ENCODE data around the gene GPR39.

GPR39 gene

DNA sequence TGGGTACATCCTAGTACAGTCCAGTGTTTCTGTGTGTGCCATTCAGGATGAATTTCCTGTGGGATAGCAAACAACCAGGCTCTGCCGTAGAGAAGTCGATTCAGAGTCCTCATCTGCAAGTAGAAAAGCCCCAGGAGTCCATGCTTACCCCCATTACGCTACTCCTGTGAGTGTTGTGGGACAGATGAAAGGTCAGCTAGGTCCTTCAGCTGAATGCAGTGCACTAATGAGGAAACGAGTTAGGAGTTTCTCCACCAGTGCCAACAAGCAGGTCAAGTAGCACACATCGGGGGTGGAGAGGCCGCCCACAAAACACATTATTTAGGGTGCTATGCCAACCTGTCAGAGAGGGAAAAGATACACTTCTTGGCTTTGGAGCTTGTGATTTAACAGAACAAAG lies 2.5 kb upstream of the GPR39 start:
- no peak for DNase-seq (ENCODE audit: low spot score)

DNA sequence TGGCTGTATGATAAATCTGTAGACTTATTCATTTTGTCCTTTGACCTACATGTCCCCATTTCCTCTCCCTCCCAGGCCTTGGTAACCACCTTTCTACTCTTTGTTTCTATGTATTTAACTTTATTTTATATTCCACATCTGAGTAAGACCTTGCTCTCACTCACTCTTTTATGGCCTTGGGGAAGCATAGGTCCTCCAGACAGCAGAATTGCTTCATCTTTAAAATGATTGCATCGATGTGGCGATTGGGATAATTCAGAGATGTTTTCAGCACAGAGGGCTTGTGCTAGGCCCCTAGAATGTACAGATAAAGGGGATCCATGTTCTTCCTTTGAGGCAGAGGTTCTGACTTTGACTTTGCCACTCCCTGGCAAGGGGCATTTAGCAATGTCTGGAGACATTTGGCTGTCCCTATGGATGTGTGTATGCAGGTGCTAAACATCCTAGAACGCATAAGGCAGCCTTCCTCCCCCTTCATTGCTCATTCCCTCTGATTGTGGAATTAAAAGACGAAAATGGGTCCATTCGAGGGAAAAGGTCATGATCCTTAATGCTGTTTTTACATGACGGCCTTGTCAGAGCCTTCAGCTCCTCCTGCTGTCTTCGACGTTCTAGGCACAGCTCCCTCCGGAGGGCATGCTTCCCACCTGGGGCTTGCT lies 1.2 kb upstream of the GPR39 start:
- no peak for DNase-seq (ENCODE audit: low spot score)

- DNase-seq (ENCODE audit: low spot score): peak; percentile 96
Observed at GRCh38 chr2:132415915-132416722, 486 bp upstream of the GPR39 start.

- no peak for DNase-seq (ENCODE audit: low spot score)
Observed at GRCh38 chr2:132417430-132418035, 928 bp downstream of the GPR39 start.

GRCh38 chr2:132419235-132419634 lies 2.6 kb downstream of the GPR39 start:
- DNase-seq (ENCODE audit: low spot score): no peak

DNA sequence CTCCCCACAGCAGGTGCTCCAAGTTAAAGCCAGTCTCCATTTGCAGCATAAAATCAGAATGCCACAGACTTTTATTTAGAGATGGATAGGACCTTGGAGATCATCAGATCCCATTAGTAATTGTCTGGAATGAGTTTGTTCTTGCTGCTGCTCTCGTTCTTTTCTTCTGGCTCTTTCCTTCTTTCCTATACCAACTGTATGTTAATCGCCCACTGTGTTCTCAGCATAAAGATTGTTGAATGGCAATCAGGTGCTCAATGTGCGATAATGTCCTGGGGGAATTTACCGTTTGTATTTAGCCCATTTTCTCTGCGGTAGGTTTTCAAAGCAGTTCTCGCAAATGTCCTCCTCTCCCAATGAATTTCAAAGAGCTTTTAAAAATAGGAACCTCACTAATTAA lies 3.3 kb downstream of the GPR39 start:
- no peak for DNase-seq (ENCODE audit: low spot score)

DNA sequence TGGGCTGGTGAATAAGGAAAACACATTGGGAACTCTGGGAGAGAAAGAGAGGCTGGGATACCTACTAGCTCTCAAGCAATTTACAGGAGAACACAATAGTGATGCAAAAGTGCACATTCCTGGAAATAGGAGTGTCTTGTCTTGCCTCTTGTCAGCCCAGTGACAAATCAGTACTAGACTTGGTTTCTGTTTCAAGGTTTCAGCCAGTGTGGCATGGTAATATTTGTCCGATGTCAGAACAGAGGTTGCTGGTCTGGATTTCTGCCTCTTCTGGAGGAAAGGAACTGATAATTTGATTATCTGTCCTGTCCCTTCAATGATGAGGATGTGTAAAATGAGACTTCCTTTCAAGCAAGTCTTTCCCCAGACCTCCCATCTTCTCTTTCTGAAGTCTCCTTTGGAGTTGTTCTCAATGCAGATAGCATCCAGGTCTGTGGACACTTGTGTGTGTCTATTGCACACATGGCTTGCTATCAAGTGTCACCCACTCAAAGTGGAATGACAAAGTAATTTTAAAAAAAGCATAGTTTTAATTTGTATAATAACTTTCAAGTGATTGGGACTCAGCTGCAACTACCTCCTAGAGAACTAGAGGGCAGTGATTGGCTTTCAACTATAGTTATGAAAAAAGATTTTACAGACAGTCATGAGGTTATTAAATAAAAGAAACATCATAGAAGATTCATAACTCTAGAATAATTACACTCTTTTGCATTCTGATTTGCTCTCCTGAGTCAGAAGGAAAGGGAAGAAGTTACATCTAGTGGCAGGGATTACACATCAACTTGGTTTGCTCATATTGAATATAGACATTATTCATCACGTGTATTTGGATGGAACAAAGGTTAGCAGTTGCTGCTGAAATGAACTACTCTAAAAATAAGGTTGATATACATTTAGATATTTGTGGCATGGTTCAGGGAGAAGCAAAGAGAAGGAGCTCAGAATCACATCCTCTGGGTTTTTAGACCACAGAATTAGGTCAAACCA lies 4.5 kb downstream of the GPR39 start:
- DNase-seq (ENCODE audit: low spot score): no peak

DNA sequence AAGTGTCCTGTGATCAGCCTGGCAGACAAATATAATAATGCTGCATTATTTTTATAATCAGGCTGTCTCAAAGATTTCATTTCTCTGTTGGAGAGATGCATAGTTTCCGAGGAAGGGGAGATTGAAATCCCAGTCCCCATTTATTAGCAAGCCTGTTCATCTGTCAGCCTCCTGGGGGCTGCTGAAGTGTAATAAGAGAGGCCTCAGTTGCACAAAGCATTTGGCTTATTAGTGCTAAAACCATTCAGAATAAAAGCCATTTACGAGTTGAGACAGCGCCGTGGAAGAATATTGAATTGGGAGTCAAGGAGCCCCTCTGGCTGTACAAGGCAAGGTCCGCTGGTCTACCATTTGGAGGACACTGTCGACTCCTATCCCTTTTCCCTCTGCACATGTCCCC lies 6.1 kb downstream of the GPR39 start:
- DNase-seq (ENCODE audit: low spot score): no peak

GRCh38 chr2:132424526-132425121 lies 8.0 kb downstream of the GPR39 start:
- DNase-seq (ENCODE audit: low spot score): peak; percentile 40

DNA sequence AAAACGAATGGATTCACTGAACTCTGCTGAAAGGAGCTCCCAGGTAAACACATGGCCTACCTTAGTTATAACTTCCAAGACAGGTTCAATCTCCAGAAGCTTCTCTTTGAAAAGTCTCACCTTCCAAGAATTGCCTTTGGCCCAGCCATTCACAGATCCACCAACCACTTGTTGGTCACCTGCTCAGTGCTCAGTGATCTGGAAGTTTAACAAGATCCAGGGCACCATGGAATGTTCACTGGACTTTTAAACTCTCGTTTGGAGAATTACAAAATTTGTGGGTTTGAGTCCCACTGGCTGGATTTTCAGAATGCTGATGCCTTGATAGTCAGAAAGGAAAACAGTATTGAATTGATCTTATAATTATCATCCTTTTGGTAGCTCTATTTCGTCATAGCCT lies 9.4 kb downstream of the GPR39 start:
- DNase-seq (ENCODE audit: low spot score): no peak

GRCh38 chr2:132426656-132427055 lies 10.1 kb downstream of the GPR39 start:
- DNase-seq (ENCODE audit: low spot score): no peak

DNA sequence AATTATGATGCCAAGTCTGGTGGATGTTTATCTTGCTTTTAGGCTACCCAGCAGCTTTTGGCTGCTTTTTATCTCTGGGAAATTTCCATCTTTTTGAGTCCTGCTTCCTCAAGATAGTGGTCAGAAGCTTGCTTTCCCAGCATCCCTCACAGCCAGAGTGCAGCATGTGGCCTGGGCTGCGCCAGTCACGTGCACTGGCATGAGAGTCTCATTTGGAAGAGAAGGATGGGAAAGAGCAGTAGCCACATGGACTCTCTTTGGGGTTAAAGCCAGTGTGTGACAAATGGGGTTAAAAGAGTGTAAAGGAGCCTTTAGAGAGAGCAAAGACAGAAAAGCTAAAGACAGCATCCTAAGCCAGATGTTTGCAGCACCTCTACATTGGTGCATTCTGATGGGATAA lies 12.7 kb downstream of the GPR39 start:
- no peak for DNase-seq (ENCODE audit: low spot score)

- DNase-seq (ENCODE audit: low spot score): no peak
Observed at GRCh38 chr2:132429941-132430573, 13.5 kb downstream of the GPR39 start.

DNA sequence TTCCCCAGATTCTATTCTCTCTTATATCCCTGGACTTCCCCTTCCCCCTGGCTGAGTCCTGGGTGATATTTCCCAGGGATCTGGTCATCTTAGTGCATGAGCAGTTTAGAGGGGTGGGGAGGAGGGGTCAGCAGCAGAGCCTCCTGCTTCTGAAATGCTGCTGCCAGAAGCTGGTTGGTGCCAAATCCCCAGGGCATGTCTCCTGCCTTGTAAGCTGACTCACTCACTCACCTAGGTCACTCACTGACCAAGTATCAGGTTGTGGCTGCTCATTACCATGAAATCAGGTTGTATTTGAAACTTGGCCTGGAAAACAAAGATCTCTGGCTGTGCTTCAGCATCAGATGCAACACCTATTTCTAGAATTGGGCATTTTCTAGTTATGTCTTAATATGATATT lies 14.3 kb downstream of the GPR39 start:
- DNase-seq (ENCODE audit: low spot score): no peak

- no peak for DNase-seq (ENCODE audit: low spot score)
Observed at GRCh38 chr2:132437852-132438669, 21.5 kb downstream of the GPR39 start.

- DNase-seq (ENCODE audit: low spot score): peak; percentile 87
Observed at GRCh38 chr2:132438691-132439090, 22.1 kb downstream of the GPR39 start.

GRCh38 chr2:132439703-132440398 lies 23.2 kb downstream of the GPR39 start:
- no peak for DNase-seq (ENCODE audit: low spot score)

DNA sequence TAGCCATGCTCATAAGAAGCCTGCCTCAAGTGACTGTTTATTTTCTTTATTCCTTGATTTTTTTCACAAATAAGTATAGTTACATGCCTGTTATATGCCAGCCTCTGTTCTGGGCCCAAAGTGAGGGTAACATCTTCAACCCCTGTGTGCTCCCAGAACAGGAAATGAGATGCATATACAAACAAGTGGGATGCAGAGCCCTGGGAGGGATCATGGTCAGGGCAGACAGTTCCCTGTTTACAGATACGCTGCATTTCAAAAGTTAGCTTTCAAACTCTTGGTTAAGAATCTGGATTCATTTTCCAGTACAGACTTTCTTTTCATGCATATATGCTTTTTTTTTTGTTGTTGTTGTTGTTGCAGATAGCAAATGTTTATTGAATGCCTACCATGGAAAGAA lies 24.4 kb downstream of the GPR39 start:
- no peak for DNase-seq (ENCODE audit: low spot score)

- DNase-seq (ENCODE audit: low spot score): no peak
Observed at GRCh38 chr2:132442278-132442677, 25.7 kb downstream of the GPR39 start.

DNA sequence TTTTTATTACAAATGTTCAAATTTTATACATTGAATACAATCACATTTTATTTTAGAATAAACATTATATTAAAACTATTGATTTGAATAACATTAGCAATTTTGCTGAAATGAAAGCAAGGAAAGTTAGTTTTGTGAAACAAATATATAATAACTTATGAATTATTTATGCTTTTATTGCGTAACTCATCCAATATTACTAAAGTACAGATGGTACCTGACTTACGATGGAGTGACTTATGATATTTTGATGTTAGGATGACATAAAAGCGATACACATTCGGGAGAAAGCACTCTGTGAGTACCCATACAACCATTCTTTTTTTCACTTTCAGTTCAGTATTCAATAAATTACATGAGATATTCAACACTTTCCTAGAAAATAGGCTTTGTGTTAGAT lies 26.5 kb downstream of the GPR39 start:
- DNase-seq (ENCODE audit: low spot score): no peak
